Neural cell (in vitro differentiated cells): ENCODE results near the gene UPF1.

Source experiments
- CTCF ChIP-seq: fragments of 450-650 bp; IDR thresholded peaks from 2 replicates; pipeline ENCODE4 v1.5.1; 2014; ENCODE audit warnings: antibody characterized with exemption, mild to moderate bottlenecking, moderate library complexity; ENCODE audit not compliant: poor library complexity, severe bottlenecking
- EP300 ChIP-seq: fragments of 450-650 bp; conservative IDR thresholded peaks from 2 replicates; pipeline ENCODE4 v1.6.1; 2014; ENCODE audit warnings: antibody characterized with exemption, mild to moderate bottlenecking, moderate library complexity; ENCODE audit not compliant: poor library complexity, severe bottlenecking
- EZH2 ChIP-seq: fragments of 200-600, 300-800 bp; shearing (Covaris generic), sonication (generic); IDR thresholded peaks from 2 replicates; pipeline ENCODE4 v1.6.1; 2014; ENCODE audit warnings: antibody characterized with exemption, low read length, borderline replicate concordance, mild to moderate bottlenecking; ENCODE audit not compliant: insufficient read depth, poor library complexity, severe bottlenecking
- POLR2AphosphoS5 ChIP-seq: IDR thresholded peaks from 2 replicates; pipeline ENCODE4 v1.6.1; 2012
- RAD21 ChIP-seq: fragments of 450-650 bp; conservative IDR thresholded peaks from 2 replicates; pipeline ENCODE4 v1.6.1; 2014; ENCODE audit warnings: antibody characterized with exemption, mild to moderate bottlenecking, moderate library complexity
- REST ChIP-seq: IDR thresholded peaks from 2 replicates; pipeline ENCODE4 v1.6.1; 2012; ENCODE audit warnings: borderline replicate concordance

GRCh38 chr19:18800079-18800478 lies 31.7 kb upstream of the UPF1 start:
- TF ChIP-seq RAD21 (no peak), CTCF (no peak), EP300 (no peak), POLR2AphosphoS5 (no peak), REST (no peak), EZH2 (no peak)
